GM12801 (cell line): ENCODE measurements around the gene GRAMD1A.

Experiments used
- CTCF ChIP-seq: IDR thresholded peaks from one replicate; pipeline ENCODE4 v1.5.1; 2011; ENCODE audit warnings: control low read depth; ENCODE audit not compliant: insufficient read length; ENCODE audit errors: extremely low read depth

Gene GRAMD1A

GRCh38 chr19:34999498-35000337 lies at the start of gene GRAMD1A:
Gene GRAMD1A (plus strand): TSS chr19:35000323. CDS start chr19:35000479, 156 bp downstream.
- TF ChIP-seq CTCF = no peak

GRCh38 chr19:34953092-34953491 lies 47.0 kb upstream of the GRAMD1A start:
- no peak for TF ChIP-seq CTCF

GRCh38 chr19:34957830-34958751 lies 42.0 kb upstream of the GRAMD1A start:
- no peak for TF ChIP-seq CTCF

- no peak for TF ChIP-seq CTCF
These were observed 41.1 kb upstream of the GRAMD1A start for GRCh38 chr19:34959021-34959420.

GRCh38 chr19:34960103-34960805 lies 39.9 kb upstream of the GRAMD1A start:
- no peak for TF ChIP-seq CTCF

GRCh38 chr19:34960940-34961679 lies 39.0 kb upstream of the GRAMD1A start:
- no peak for TF ChIP-seq CTCF
